ENCODE results near the gene SLC66A3.

Gene SLC66A3

GRCh38 chr2:11212645-11213044 lies 57.4 kb downstream of the SLC66A3 start:
- no peaks in the 10 kb centered on the region for H3K36me3 ChIP-seq (ENCODE audit: control insufficient read depth, insufficient read depth, low read length)

GRCh38 chr2:11213090-11213638 lies 57.9 kb downstream of the SLC66A3 start:
- no peak for TF ChIP-seq CTCF (IDR thresholded peaks at IDR 0.05; ENCODE audit: insufficient read depth, low read length, poor library complexity, severe bottlenecking)
- DNase-seq (ENCODE audit: extremely low read depth, insufficient read length) = no peak
- Histone ChIP-seq H3K27me3 (replicated peaks; ENCODE audit: control insufficient read depth, insufficient read depth, low read length) (no peaks in the 10 kb centered on the region), H3K36me3 (ENCODE audit: control insufficient read depth, insufficient read depth, low read length) (no peaks in the 10 kb centered on the region), H3K4me3 (replicated peaks; ENCODE audit: low read depth, low read length) (no peak overlapping the region)

More at GRCh38 chr2:11212645-11213044, 57.4 kb downstream of the SLC66A3 start:
- DNase-seq (ENCODE audit: extremely low read depth, insufficient read length) = no peak
- no peak overlapping the region for H3K4me3 ChIP-seq (replicated peaks; ENCODE audit: low read depth, low read length)
- H3K27me3 ChIP-seq (replicated peaks; ENCODE audit: control insufficient read depth, insufficient read depth, low read length) = no peaks in the 10 kb centered on the region
- TF ChIP-seq CTCF (IDR thresholded peaks at IDR 0.05; ENCODE audit: insufficient read depth, low read length, poor library complexity, severe bottlenecking) = no peak

GRCh38 chr2:11213975-11214374 lies 58.7 kb downstream of the SLC66A3 start:
- Histone ChIP-seq H3K36me3 (ENCODE audit: control insufficient read depth, insufficient read depth, low read length) (no peaks in the 10 kb centered on the region), H3K27me3 (replicated peaks; ENCODE audit: control insufficient read depth, insufficient read depth, low read length) (no peaks in the 10 kb centered on the region), H3K4me3 (replicated peaks; ENCODE audit: low read depth, low read length) (no peak overlapping the region)
- no peak for TF ChIP-seq CTCF (IDR thresholded peaks at IDR 0.05; ENCODE audit: insufficient read depth, low read length, poor library complexity, severe bottlenecking)
- no peak for DNase-seq (ENCODE audit: extremely low read depth, insufficient read length)

GRCh38 chr2:11214770-11215169 lies 59.5 kb downstream of the SLC66A3 start:
- no peak for DNase-seq (ENCODE audit: extremely low read depth, insufficient read length)
- no peak overlapping the region for H3K4me3 ChIP-seq (replicated peaks; ENCODE audit: low read depth, low read length)
- TF ChIP-seq CTCF (IDR thresholded peaks at IDR 0.05; ENCODE audit: insufficient read depth, low read length, poor library complexity, severe bottlenecking) = no peak
- H3K36me3 ChIP-seq (ENCODE audit: control insufficient read depth, insufficient read depth, low read length) = no peaks in the 10 kb centered on the region
- H3K27me3 ChIP-seq (replicated peaks; ENCODE audit: control insufficient read depth, insufficient read depth, low read length) = no peaks in the 10 kb centered on the region

GRCh38 chr2:11215407-11215806 lies 60.1 kb downstream of the SLC66A3 start:
- H3K4me3 ChIP-seq (replicated peaks; ENCODE audit: low read depth, low read length) = no peak overlapping the region
- no peaks in the 10 kb centered on the region for H3K27me3 ChIP-seq (replicated peaks; ENCODE audit: control insufficient read depth, insufficient read depth, low read length)
- no peak for DNase-seq (ENCODE audit: extremely low read depth, insufficient read length)
- no peak for TF ChIP-seq CTCF (IDR thresholded peaks at IDR 0.05; ENCODE audit: insufficient read depth, low read length, poor library complexity, severe bottlenecking)
- H3K36me3 ChIP-seq (ENCODE audit: control insufficient read depth, insufficient read depth, low read length) = no peaks in the 10 kb centered on the region

- DNase-seq (ENCODE audit: extremely low read depth, insufficient read length) = no peak
- Histone ChIP-seq H3K4me3 (replicated peaks; ENCODE audit: low read depth, low read length) (no peak overlapping the region), H3K27me3 (replicated peaks; ENCODE audit: control insufficient read depth, insufficient read depth, low read length) (no peaks in the 10 kb centered on the region), H3K36me3 (ENCODE audit: control insufficient read depth, insufficient read depth, low read length) (no peaks in the 10 kb centered on the region)
- no peak for TF ChIP-seq CTCF (IDR thresholded peaks at IDR 0.05; ENCODE audit: insufficient read depth, low read length, poor library complexity, severe bottlenecking)
Observed at GRCh38 chr2:11220445-11220844, 65.2 kb downstream of the SLC66A3 start.

Measured in GM06990 (cell line).